BLaER1 treated with 17β-estradiol and CSF1 and Interleukin-3, amounts not matched to agents 10 nM and 100 nM (cell line): Measurements from ENCODE around the gene LY6G6C.

Experiments
- H3K27ac ChIP-seq, 11 experiments: shearing (Covaris generic); formaldehyde crosslinking; 2 replicates each; pipeline ENCODE4 v1.8.1; 2022
- H3K27me3 ChIP-seq, 11 experiments: shearing (Covaris generic); formaldehyde crosslinking; 2 replicates each; pipeline ENCODE4 v1.8.1; 2022
- H3K36me3 ChIP-seq, 11 experiments: shearing (Covaris generic); formaldehyde crosslinking; 2 replicates each; pipeline ENCODE4 v1.8.1; 2022
- H3K4me1 ChIP-seq, 10 experiments: shearing (Covaris generic); formaldehyde crosslinking; 2 replicates each; pipeline ENCODE4 v1.8.1; 2022
- H3K4me2 ChIP-seq, 11 experiments: shearing (Covaris generic); formaldehyde crosslinking; 2 replicates each; pipeline ENCODE4 v1.8.1; 2022
- H3K4me3 ChIP-seq, 10 experiments: shearing (Covaris generic); formaldehyde crosslinking; 2 replicates each; pipeline ENCODE4 v1.8.1; 2022
- H3K9ac ChIP-seq, 11 experiments: shearing (Covaris generic); formaldehyde crosslinking; 2 replicates each; pipeline ENCODE4 v1.8.1; 2022
- H3K9me3 ChIP-seq, 11 experiments: shearing (Covaris generic); formaldehyde crosslinking; replicated peaks in 1 of 11; 2 replicates each; pipeline ENCODE4 v1.8.1; 2022
- H4K20me1 ChIP-seq, 11 experiments: shearing (Covaris generic); formaldehyde crosslinking; 2 replicates each; pipeline ENCODE4 v1.8.1; 2022
- Cebpa-rat ChIP-seq, 11 experiments: shearing (Covaris generic); IDR thresholded peaks; 2 replicates each; pipeline ENCODE4 v1.8.1; 2022

Gene LY6G6C

DNA sequence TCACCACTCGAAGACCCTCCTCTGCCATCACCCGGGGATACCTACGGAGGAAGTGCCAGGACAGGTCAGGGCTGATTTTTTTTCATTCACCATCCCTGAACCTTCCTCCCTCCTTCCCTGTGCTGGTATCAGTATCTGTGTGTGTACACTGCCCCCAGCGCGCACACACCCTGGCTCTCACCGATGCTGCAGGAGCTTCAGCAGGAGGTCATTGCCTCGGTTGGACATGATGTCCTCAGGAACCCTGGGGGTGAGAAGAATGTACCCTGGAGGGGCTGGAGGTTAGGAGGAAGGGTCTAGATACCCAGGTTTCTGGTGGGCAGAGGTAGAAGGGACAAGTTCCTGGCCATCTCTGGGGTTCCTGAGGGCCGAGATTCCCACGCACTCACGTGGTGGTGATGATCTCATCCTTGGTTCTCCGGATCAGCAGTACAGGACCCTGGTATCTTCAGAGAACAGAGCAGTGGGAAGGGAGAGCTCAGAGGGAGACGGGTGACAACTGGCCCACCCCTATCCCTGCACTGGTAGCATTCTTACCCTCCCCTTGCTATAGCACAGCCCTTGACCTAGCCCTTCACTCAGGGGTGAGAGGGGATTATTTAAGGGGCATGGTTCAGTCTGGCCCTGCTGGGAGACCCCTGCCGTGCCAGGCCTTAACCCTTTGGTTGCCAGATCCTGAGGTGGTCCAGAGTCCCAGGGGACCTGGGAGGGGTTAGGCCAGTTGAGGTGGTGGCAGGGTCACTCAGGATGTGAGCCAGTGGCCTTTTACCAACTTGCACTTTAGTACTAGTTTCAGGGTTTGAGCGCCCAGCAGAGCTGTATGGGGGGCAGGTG lies 33.5 kb downstream of the LY6G6C start:
- H3K36me3 ChIP-seq, result peaks cover 89 to 99% (median 94%) of the 10 kb centered on the region in 11 experiments

DNA sequence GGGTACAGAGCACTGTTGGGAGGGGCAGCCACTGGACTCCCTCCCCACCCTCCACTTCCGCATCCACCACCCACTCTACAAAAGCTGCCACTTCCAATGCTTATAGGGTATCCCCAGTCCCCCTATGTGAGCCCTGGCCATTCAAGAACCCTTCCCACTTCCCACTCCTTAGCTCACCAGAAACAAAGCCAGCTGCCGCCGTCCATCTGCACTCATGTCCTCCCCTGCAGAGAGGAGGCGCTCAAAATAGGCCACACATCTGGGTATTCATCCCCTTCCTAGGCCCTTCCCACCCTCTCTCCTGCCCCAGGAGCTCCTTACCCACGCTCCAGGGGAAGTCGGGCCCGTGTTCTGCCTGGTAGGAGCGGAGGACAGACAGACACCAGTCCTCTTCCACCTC lies 34.2 kb downstream of the LY6G6C start:
- Histone ChIP-seq H3K4me3 (no peak overlapping the region), H3K36me3 (peaks cover 84 to 95% (median 91%) of the 10 kb centered on the region in 11 experiments), H3K9ac (peak overlapping the region in 1 of 11 experiments; percentile 9; a peak in 1 of 22 replicates), H4K20me1 (peaks cover 0 to 34% (median 0%) of the 10 kb centered on the region in 11 experiments; a peak in 6 of 22 replicates), H3K4me2 (no peak overlapping the region), H3K9me3 (no peaks in the 10 kb centered on the region), H3K27me3 (no peaks in the 10 kb centered on the region), H3K27ac (no peak overlapping the region), H3K4me1 (peaks cover under 1 to 24% (median 15%) of the 10 kb centered on the region in 10 experiments; a peak in 18 of 20 replicates)
- no peak for TF ChIP-seq Cebpa-rat (IDR thresholded peaks at IDR 0.05)

More for the DNA sequence above, 33.5 kb downstream of the LY6G6C start:
- Histone ChIP-seq H3K4me2 (no peak overlapping the region), H3K27me3 (no peaks in the 10 kb centered on the region), H3K4me3 (no peak overlapping the region), H3K27ac (no peak overlapping the region), H3K4me1 (peaks cover 0 to 24% (median 12%) of the 10 kb centered on the region in 10 experiments; a peak in 12 of 20 replicates), H3K9me3 (no peaks in the 10 kb centered on the region), H4K20me1 (peaks cover 0 to 34% (median 1%) of the 10 kb centered on the region in 11 experiments; a peak in 6 of 22 replicates), H3K9ac (no peak overlapping the region)
- no peak for TF ChIP-seq Cebpa-rat (IDR thresholded peaks at IDR 0.05)

DNA sequence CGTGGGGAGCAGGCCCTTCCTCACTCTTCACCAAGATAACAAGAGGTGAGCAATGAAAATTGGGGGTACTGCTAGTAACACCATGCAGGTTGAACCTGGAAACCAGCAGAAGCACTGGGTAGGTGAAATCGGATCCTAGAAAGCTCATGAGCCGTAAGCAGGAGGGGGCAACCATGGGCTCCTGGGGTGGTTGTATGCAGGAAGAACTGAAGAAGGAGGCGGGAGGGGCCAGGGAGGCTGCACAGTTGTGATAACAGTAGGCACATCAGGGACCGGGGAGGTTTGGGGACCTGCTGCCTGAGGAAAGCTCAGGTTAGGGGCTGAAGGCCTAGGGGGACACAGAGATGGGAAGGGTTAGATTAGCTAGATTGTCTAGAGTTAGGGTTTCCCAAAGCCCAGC lies 35.1 kb downstream of the LY6G6C start:
- H3K9me3 ChIP-seq, result no peaks in the 10 kb centered on the region
- no peak for TF ChIP-seq Cebpa-rat (IDR thresholded peaks at IDR 0.05)
- H3K4me3 ChIP-seq, result no peak overlapping the region
- peaks cover 77 to 89% (median 84%) of the 10 kb centered on the region in 11 experiments for H3K36me3 ChIP-seq
- no peak overlapping the region for H3K27ac ChIP-seq
- no peaks in the 10 kb centered on the region for H3K27me3 ChIP-seq
- H3K4me1 ChIP-seq, result peaks cover 9 to 33% (median 23%) of the 10 kb centered on the region in 10 experiments
- H4K20me1 ChIP-seq, result peaks cover 0 to 34% (median 0%) of the 10 kb centered on the region in 11 experiments; a peak in 7 of 22 replicates
- no peak overlapping the region; a peak in 1 of 22 replicates for H3K9ac ChIP-seq
- H3K4me2 ChIP-seq, result no peak overlapping the region

DNA sequence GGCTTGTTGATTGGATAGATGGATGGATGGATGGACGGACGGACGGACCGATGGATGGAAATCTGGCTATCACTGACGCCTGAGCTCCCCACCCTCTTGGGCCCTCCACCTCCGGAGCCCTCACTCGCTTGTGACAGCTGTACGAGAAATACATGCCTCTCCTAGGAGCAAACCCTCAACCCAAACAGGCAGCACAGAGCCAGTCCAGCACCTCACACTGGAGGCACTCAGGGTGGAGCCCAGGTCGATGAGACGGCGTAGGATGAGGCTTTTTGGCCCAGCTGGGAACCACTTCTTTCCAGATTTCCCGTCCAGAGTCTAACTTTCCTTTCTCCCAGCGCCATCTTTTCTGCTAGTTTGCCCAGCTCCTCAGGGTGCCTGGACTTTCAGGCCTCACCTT lies 38.0 kb downstream of the LY6G6C start:
- no peaks in the 10 kb centered on the region for H3K9me3 ChIP-seq
- H4K20me1 ChIP-seq, result peaks cover 0 to 22% (median 0%) of the 10 kb centered on the region in 11 experiments; a peak in 4 of 22 replicates
- no peak overlapping the region for H3K4me2 ChIP-seq
- no peak overlapping the region for H3K9ac ChIP-seq
- no peak overlapping the region for H3K4me3 ChIP-seq
- no peak overlapping the region for H3K27ac ChIP-seq
- peaks cover 21 to 43% (median 38%) of the 10 kb centered on the region in 10 experiments for H3K4me1 ChIP-seq
- H3K36me3 ChIP-seq, result peaks cover 48 to 60% (median 55%) of the 10 kb centered on the region in 11 experiments
- no peak for TF ChIP-seq Cebpa-rat (IDR thresholded peaks at IDR 0.05)
- H3K27me3 ChIP-seq, result no peaks in the 10 kb centered on the region

DNA sequence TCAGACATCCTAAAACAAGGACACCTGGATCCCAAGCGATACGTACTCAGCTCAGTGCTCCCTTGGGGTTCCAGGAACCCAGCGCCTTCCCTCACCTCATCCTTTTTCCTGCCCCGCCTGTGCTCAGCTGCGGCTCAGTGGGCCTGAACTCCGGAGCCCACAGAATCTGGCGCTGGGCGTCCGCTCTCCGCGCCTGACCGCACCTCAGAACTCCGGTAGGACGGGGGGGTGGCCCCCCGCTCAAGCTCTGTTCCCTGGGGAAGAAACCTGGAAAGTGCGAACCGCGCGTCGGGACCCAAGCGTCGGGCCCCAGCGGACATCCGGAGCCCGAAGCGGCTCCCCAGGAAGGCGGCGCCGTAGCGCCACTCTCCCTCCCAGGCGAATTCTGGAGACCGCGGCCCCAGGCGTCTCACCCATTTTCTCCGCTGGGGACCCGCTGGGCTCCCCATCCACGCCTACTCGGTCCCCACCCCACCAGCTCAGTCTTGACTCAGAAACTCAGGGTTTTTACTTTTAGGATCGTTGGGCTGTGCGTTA lies 40.3 kb downstream of the LY6G6C start:
- H3K36me3 ChIP-seq, result peaks cover 24 to 36% (median 31%) of the 10 kb centered on the region in 11 experiments
- peak overlapping the region; percentile 39 to 70 (median 58) for H3K4me3 ChIP-seq
- H3K9ac ChIP-seq, result peak overlapping the region; percentile 58 to 81 (median 74)
- H3K4me1 ChIP-seq, result peaks cover 28 to 60% (median 53%) of the 10 kb centered on the region in 10 experiments
- no peaks in the 10 kb centered on the region for H3K9me3 ChIP-seq
- peaks cover 0 to 34% (median 0%) of the 10 kb centered on the region in 11 experiments; a peak in 3 of 22 replicates for H4K20me1 ChIP-seq
- H3K27me3 ChIP-seq, result no peaks in the 10 kb centered on the region
- no peak for TF ChIP-seq Cebpa-rat (IDR thresholded peaks at IDR 0.05)
- H3K4me2 ChIP-seq, result peak overlapping the region; percentile 90 to 99 (median 96)
- peak overlapping the region; percentile 47 to 79 (median 70); a peak in 21 of 22 replicates for H3K27ac ChIP-seq

DNA sequence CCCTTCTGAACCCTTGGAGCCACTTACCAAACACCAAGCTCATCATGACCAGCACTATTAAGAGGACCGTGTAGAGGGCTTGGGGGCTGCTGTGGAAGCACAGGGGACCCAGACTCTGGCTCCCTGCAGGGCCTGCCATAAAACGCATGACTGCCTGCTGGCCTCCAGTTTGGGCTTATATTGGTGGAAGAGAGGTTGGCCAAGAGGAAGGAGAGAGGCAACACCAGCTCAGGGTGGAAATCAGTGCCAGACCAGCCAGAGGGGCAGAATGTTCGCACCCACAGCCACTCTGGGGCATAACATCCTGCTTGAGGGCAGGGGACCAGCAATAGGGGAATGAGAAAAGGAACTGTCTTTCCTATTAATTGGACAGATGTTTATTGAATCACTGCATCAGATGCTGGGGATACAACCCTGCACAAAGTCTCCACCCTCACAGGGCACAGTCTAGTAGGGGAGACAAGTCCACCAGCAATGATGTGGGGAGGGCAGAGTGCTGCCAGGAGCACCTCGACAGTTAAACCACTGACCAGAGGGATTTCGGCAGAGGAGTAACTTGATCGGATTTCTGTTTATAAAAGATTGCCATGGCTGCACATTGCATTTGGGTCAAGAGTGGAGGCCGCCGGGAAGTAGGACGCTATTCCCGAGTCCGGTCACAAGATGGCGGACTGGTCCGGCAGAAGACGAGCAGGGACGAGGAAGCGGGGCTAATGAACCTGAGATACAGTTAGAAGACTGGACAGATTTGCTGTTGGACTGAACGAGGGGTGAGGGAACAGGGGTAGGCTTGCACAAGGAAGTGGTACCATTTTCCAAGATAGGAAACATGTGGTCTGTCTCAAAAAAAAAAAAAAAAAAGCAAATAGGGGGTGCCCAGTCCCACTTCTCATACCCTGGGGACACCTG lies 41.1 kb downstream of the LY6G6C start, which contains the start of gene LY6G5C:
Gene LY6G5C (minus strand): TSS at position 842 of the 909 bp plus-strand sequence. CDS start 694 bp downstream, at position 148.
- TF ChIP-seq Cebpa-rat (IDR thresholded peaks at IDR 0.05), result no peak
- H3K4me2 ChIP-seq, result peak within 1 kb of the TSS; percentile 90 to 99 (median 96)
- peaks cover 35 to 64% (median 57%) of the 10 kb centered on the region in 10 experiments for H3K4me1 ChIP-seq
- peaks cover 0 to 37% (median 0%) of the 10 kb centered on the region in 11 experiments; a peak in 6 of 22 replicates for H4K20me1 ChIP-seq
- no peaks in the 10 kb centered on the region for H3K27me3 ChIP-seq
- no peaks in the 10 kb centered on the region for H3K9me3 ChIP-seq
- H3K9ac ChIP-seq, result peak within 1 kb of the TSS; percentile 58 to 81 (median 74)
- H3K36me3 ChIP-seq, result peaks cover 19 to 29% (median 24%) of the 10 kb centered on the region in 11 experiments
- peak within 1 kb of the TSS; percentile 47 to 79 (median 70); a peak in 21 of 22 replicates for H3K27ac ChIP-seq
- peak within 1 kb of the TSS; percentile 39 to 70 (median 58) for H3K4me3 ChIP-seq

DNA sequence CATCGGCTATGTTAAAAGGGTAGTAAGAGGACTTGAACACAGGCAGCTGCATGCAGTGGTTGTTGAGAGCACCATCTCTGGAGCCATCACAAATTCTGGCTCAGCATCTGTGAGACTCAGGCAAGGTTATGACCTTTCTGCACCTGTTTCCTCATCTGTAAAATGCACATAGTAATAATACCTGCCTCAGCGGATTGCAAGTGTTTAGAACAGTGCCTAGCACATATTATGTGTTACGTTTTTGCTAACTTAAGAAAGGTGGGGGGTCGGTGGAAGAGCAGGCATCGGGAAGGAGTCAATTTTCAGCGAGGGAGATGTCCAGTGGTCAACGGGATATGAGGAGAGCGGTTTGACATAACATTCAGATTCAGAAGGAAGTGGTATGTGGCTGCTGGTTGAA lies 43.6 kb downstream of the LY6G6C start:
- no peak overlapping the region for H3K27ac ChIP-seq
- peaks cover 0 to 52% (median 7%) of the 10 kb centered on the region in 11 experiments; a peak in 8 of 22 replicates for H4K20me1 ChIP-seq
- H3K4me3 ChIP-seq, result no peak overlapping the region
- H3K27me3 ChIP-seq, result no peaks in the 10 kb centered on the region
- peaks cover 10 to 30% (median 20%) of the 10 kb centered on the region in 11 experiments for H3K36me3 ChIP-seq
- H3K9me3 ChIP-seq, result no peaks in the 10 kb centered on the region
- no peak for TF ChIP-seq Cebpa-rat (IDR thresholded peaks at IDR 0.05)
- peak overlapping the region in 7 of 11 experiments; percentile 1 to 99 (median 22); a peak in 8 of 22 replicates for H3K4me2 ChIP-seq
- H3K4me1 ChIP-seq, result peaks cover 36 to 64% (median 57%) of the 10 kb centered on the region in 10 experiments
- H3K9ac ChIP-seq, result no peak overlapping the region

DNA sequence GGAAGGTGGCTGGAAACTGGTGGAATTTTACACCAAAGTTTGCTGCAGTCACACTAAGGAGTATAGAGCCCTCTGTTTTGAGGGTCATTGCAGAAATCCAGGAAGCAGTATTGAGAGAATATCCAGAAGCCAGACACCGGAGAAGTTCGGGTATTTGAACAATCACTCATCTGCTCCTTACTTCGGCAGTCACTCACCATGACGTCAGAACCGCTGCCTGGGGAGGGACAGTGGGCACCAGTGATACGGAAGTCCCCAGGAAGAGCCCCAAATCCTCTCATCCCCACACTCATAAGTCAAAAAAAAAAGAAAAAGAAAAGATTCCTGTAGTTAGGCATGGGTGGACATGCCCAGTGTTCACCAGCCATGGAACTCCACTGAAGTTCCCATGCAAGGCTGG lies 44.6 kb downstream of the LY6G6C start:
- Histone ChIP-seq H3K36me3 (peaks cover 21 to 38% (median 29%) of the 10 kb centered on the region in 11 experiments), H3K4me1 (peaks cover 35 to 56% (median 51%) of the 10 kb centered on the region in 10 experiments), H3K4me2 (peak overlapping the region in 7 of 11 experiments; percentile 16 to 59 (median 32); a peak in 10 of 22 replicates), H3K27me3 (no peaks in the 10 kb centered on the region), H3K4me3 (no peak overlapping the region), H3K9me3 (no peaks in the 10 kb centered on the region), H3K27ac (no peak overlapping the region), H3K9ac (0 out of 22 replicates have a peak overlapping the region, but pooled peaks of 1 of the 11 experiments have one; percentile 29), H4K20me1 (peaks cover 0 to 59% (median 10%) of the 10 kb centered on the region in 11 experiments; a peak in 12 of 22 replicates)
- no peak for TF ChIP-seq Cebpa-rat (IDR thresholded peaks at IDR 0.05)
